ENCODE results near the gene NFATC4.
"Not testable (repeated sequence)": the region's sequence is repeated elsewhere in the genome, so short reads cannot be mapped to it uniquely, and the experiment has no call there.

Gene NFATC4

GRCh38 chr14:24353559-24354481 lies 14.2 kb upstream of the NFATC4 start:
- no peak overlapping the region for H3K4me2 ChIP-seq (ENCODE audit: low read length)
- no peak overlapping the region for H3K27ac ChIP-seq (ENCODE audit: low read depth, low read length, poor library complexity, severe bottlenecking)

GRCh38 chr14:24354482-24354825 lies 13.5 kb upstream of the NFATC4 start:
- not testable (repeated sequence) for H3K79me2 ChIP-seq (ENCODE audit: insufficient read depth, low read length); H3K27ac ChIP-seq (ENCODE audit: low read depth, low read length, poor library complexity, severe bottlenecking)

More at GRCh38 chr14:24353559-24354481, 14.2 kb upstream of the NFATC4 start:
- Histone ChIP-seq H3K4me1 (ENCODE audit: insufficient read depth, low read length, severe bottlenecking) (no peaks in the 10 kb centered on the region), H3K79me2 (ENCODE audit: insufficient read depth, low read length) (no peaks in the 10 kb centered on the region), H3K9me2 (ENCODE audit: low read depth, low read length) (no peaks in the 10 kb centered on the region), H3K9me3 (ENCODE audit: low read length) (no peaks in the 10 kb centered on the region), H2AFZ (ENCODE audit: low read length) (no peak overlapping the region), H4K20me1 (ENCODE audit: insufficient read depth, low read length) (no peaks in the 10 kb centered on the region), H3K36me3 (ENCODE audit: insufficient read depth, low read length) (no peaks in the 10 kb centered on the region), H3K27me3 (ENCODE audit: insufficient read depth, low read length) (peaks cover 3% of the 10 kb centered on the region; the same call in 1 of the 2 replicates), H3K9ac (ENCODE audit: low read length) (no peak overlapping the region), H3F3A (ENCODE audit: insufficient read depth, low read length) (no peaks in the 10 kb centered on the region), H3K4me3 (ENCODE audit: low read depth, low read length, poor library complexity, severe bottlenecking) (no peak overlapping the region)
- TF ChIP-seq EZH2 (IDR thresholded peaks at IDR 0.05; ENCODE audit: borderline replicate concordance, low read length) (no peak), CTCF (IDR thresholded peaks at IDR 0.05; ENCODE audit: low read length) (no peak)

GRCh38 chr14:24355009-24355408 lies 13.0 kb upstream of the NFATC4 start:
- H3K27ac ChIP-seq (ENCODE audit: low read depth, low read length, poor library complexity, severe bottlenecking): no peak overlapping the region
- no peak overlapping the region for H3K4me3 ChIP-seq (ENCODE audit: low read depth, low read length, poor library complexity, severe bottlenecking)
- H3K4me1 ChIP-seq (ENCODE audit: insufficient read depth, low read length, severe bottlenecking): no peaks in the 10 kb centered on the region
- TF ChIP-seq EZH2 (IDR thresholded peaks at IDR 0.05; ENCODE audit: borderline replicate concordance, low read length) (no peak), CTCF (IDR thresholded peaks at IDR 0.05; ENCODE audit: low read length) (no peak)
- no peaks in the 10 kb centered on the region for H4K20me1 ChIP-seq (ENCODE audit: insufficient read depth, low read length)
- no peak overlapping the region for H3K4me2 ChIP-seq (ENCODE audit: low read length)
- H3F3A ChIP-seq (ENCODE audit: insufficient read depth, low read length): no peaks in the 10 kb centered on the region
- H3K9ac ChIP-seq (ENCODE audit: low read length): no peak overlapping the region
- H3K9me3 ChIP-seq (ENCODE audit: low read length): no peaks in the 10 kb centered on the region
- no peak overlapping the region for H2AFZ ChIP-seq (ENCODE audit: low read length)
- H3K9me2 ChIP-seq (ENCODE audit: low read depth, low read length): no peaks in the 10 kb centered on the region
- no peaks in the 10 kb centered on the region for H3K79me2 ChIP-seq (ENCODE audit: insufficient read depth, low read length)
- no peaks in the 10 kb centered on the region for H3K36me3 ChIP-seq (ENCODE audit: insufficient read depth, low read length)
- H3K27me3 ChIP-seq (ENCODE audit: insufficient read depth, low read length): no peaks in the 10 kb centered on the region; the same call in 1 of the 2 replicates

More at GRCh38 chr14:24354482-24354825, 13.5 kb upstream of the NFATC4 start:
- H3K4me1 ChIP-seq (ENCODE audit: insufficient read depth, low read length, severe bottlenecking); H3K9me3 ChIP-seq (ENCODE audit: low read length); H3K9ac ChIP-seq (ENCODE audit: low read length); H3F3A ChIP-seq (ENCODE audit: insufficient read depth, low read length); H2AFZ ChIP-seq (ENCODE audit: low read length); H4K20me1 ChIP-seq (ENCODE audit: insufficient read depth, low read length); H3K4me3 ChIP-seq (ENCODE audit: low read depth, low read length, poor library complexity, severe bottlenecking); H3K36me3 ChIP-seq (ENCODE audit: insufficient read depth, low read length); H3K9me2 ChIP-seq (ENCODE audit: low read depth, low read length); H3K4me2 ChIP-seq (ENCODE audit: low read length); H3K27me3 ChIP-seq (ENCODE audit: insufficient read depth, low read length): not testable (repeated sequence)
